Aorta (tissue), 5 donors: ENCODE measurements around the gene CDON. TPM values are rescaled to one million over a fixed set of nuclear protein-coding genes. Genes with fewer than 3 reads are reported as not detected.

Source experiments
- ATAC-seq: fragments of 200-7000 bp; cut with Tn5 transposase; one replicate; pipeline ENCODE4 v1.9.1; 2022; ENCODE audit warnings: moderate library complexity; ENCODE audit not compliant: low FRiP score
- DNase-seq, 2 donors: peaks; one replicate each; pipeline ENCODE4 v3.0.0-alpha.2; 2020
- H3K27ac ChIP-seq, 2 donors: one replicate each; pipeline ENCODE4 v1.5.1; 2013; ENCODE audit warnings: low read length in 2 of 2, mild to moderate bottlenecking in 2 of 2, moderate library complexity in 2 of 2, control low read depth in 1 of 2, inconsistent platforms in 1 of 2, low read depth in 1 of 2
- H3K27me3 ChIP-seq, 2 donors: one replicate each; pipeline ENCODE4 v1.6.1; 2013; ENCODE audit warnings: control low read depth in 1 of 2, low read length in 1 of 2, mild to moderate bottlenecking in 1 of 2, moderate library complexity in 1 of 2; ENCODE audit not compliant: insufficient read depth in 2 of 2, control insufficient read depth in 1 of 2
- H3K36me3 ChIP-seq, 2 donors: one replicate each; pipeline ENCODE4 v1.6.1; 2013; ENCODE audit warnings: control low read depth in 1 of 2, low read length in 1 of 2, mild to moderate bottlenecking in 1 of 2; ENCODE audit not compliant: insufficient read depth in 2 of 2, control insufficient read depth in 1 of 2
- H3K4me1 ChIP-seq, 2 donors: one replicate each; pipeline ENCODE4 v1.6.1; 2013; ENCODE audit warnings: low read length in 2 of 2, control low read depth in 1 of 2, mild to moderate bottlenecking in 1 of 2, moderate library complexity in 1 of 2; ENCODE audit not compliant: insufficient read depth in 2 of 2, control insufficient read depth in 1 of 2
- H3K4me3 ChIP-seq, 2 donors: one replicate each; pipeline ENCODE4 v1.5.1; 2013; ENCODE audit warnings: low read length in 2 of 2, control low read depth in 1 of 2, mild to moderate bottlenecking in 1 of 2
- H3K9me3 ChIP-seq: one replicate; pipeline ENCODE4 v1.6.1; 2013; ENCODE audit warnings: mild to moderate bottlenecking, low read length; ENCODE audit not compliant: control insufficient read depth
- WGBS, 2 donors: extraction: QIAGEN DNeasy Blood & Tissue Kit; methylation state at CpG; one replicate each; pipeline ENCODE4 v1.1.7; 2013; 5-methylcytosine and 5-hydroxymethylcytosine counted together
- intact Hi-C, 2 donors: fragments of 100-400 bp; cut with DNase I; formaldehyde crosslinking; loops; one replicate each; pipeline versions ENCODE4 v1.14.2 to v1.15.0; 2022
- polyA plus RNA-seq, 2 donors: library from polyadenylated mRNA; stranded (reverse); fragments of 200-250 nt; gene quantifications; one replicate each; pipeline ENCODE4 v1.2.3, GENCODE V29; 2013
- total RNA-seq, 2 donors: library from RNA; stranded (reverse); fragmentation: NEBNext Ultra II Directional; extraction: Animal tissue kit (Norgen Biotek cat#: 25700); gene quantifications; one replicate each; pipeline ENCODE4 v1.2.1, GENCODE V29; 2021
- donor health status: healthy with polysubstance abuse.
- donor health status: Bipolar disorder and iron deficiency.
- donor health status: DM: no; HTN: no; CAD: no.
- donor health status: DM: no; HTN: no; CAD: no.
- donor health status: DM: yes; HTN: yes; CAD: no.

The CDON gene
- total and polyA plus RNA-seq, 4 donors: 0.49 to 50.3 (median 4.5) TPM

DNA sequence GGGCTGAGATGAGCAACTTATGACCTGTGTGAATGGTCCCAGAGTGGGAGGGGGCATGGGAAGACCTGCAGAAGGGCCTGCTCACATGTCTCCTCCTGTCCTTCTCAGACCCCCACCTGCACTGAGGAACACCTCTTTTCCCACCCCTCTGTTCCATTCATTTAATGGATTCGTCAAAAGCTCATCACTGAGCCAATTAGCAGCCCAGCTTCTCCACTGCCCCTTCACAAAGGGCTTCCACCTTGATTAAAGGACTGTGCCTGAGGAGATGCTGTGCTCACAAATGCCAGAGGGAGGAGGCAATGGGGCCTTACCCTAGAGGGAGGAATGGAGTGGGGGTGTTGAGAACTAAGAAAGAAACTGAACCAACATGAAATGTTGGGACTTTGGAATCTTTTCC, 14.0 kb upstream of the CDON start:
- Histone ChIP-seq H3K4me1 (no peaks in the 10 kb centered on the region), H3K4me3 (no peak overlapping the region), H3K36me3 (no peaks in the 10 kb centered on the region), H3K27ac (no peak overlapping the region), H3K9me3 (no peaks in the 10 kb centered on the region), H3K27me3 (no peaks in the 10 kb centered on the region)
- intact Hi-C loops: no loop called here
- ATAC-seq (no peak), DNase-seq (no peak)
- 80 to 84% methylated on average over 1 of the region's 1 CpG for WGBS, 2 donors

DNA sequence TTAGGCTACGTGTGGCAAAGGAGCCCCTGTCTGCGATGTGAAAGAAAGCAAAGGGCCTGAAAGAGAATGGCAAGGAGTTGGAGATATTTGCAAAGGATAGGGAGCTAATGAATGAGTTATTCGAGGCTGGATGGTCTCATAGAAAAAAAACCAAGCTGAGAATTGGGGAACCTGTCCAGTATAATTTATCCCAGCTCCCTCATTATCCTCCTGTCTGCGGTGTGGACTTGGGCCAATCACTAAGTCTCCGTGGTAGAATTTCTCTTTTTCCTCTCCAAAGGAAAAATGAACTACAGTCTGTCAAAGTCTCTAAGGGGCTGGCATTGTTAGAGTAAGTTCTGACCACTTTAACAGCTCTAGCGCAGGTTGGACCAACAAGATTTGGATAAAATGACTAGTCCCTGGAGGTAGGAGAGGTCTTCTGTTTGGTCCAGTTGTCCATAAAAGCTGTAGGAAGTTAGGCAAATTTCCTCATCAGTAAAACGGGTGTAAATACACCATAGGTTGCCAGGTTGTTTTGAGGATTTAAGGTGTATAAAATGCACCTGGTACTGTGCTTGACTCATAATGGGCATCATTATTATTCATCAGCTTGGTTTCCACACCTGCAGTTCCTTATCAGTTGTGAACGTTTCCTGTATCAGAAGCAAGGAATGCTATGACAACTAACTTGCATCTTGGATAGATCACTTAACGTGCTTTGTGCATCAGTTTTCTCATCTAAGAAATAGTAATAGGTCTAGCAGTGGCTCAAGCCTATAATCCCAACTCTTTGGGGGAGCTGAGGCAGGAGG, 10.3 kb upstream of the CDON start:
- Histone ChIP-seq H3K4me3 (no peak overlapping the region), H3K9me3 (no peaks in the 10 kb centered on the region), H3K27ac (no peak overlapping the region), H3K27me3 (no peaks in the 10 kb centered on the region), H3K36me3 (no peaks in the 10 kb centered on the region), H3K4me1 (no peaks in the 10 kb centered on the region)
- DNase-seq: no peak
- WGBS, 2 donors: 61 to 63% methylated on average over 9 of the region's 9 CpGs
- no peak for ATAC-seq
- intact Hi-C loops: no loop called here

DNA sequence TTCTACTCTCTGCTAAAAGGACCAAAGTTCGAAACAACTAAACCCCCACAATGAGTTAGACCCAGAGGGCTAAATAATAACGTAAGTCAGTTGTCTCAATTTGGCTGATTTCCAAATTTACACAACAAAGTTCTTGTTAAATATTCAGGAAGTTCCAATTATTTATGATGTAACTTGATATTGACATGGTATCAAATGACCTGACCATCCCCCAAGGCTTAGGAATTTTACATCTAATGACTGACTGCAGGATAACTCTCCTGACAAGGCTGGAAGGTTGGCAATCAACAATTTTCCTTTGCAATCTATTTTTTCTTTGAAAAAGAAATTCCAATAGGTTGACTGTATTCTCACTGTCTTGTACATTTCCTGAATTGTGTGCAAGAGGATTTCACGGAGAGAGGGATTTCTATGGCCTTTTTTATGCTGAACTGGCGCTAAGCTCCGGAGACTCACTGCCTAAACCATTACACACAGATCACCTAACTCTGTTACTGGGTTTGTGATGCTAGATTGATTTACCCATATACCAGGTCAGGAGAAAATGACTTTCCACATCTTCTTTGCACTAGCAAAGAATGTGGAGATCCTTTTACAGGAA, 9.6 kb upstream of the CDON start:
- Histone ChIP-seq H3K4me3 (no peak overlapping the region), H3K36me3 (no peaks in the 10 kb centered on the region), H3K4me1 (no peaks in the 10 kb centered on the region), H3K27me3 (no peaks in the 10 kb centered on the region), H3K27ac (no peak overlapping the region), H3K9me3 (no peaks in the 10 kb centered on the region)
- WGBS, 2 donors: 68 to 73% methylated on average over 5 of the region's 5 CpGs
- intact Hi-C loops: no loop called here
- DNase-seq: no peak
- no peak for ATAC-seq

DNA sequence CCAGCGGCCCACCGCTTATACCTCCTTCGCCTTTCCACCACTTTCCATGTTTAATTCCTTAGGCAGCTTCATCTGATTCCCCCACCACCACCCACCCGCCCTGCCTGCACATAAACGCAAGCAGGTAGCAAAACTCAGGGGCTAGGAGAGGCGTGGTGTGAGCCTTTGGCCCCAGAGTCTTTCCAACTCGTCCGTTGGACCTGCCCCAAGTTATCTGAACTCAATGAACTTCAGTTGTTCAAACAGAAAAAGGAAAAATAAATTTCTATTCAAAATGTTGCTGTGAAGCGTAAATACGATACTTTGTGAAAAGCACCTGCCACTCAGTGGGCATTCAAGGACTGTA, 814 bp upstream of the CDON start:
- DNase-seq (peak in 1 of 2 donors; percentile 53), ATAC-seq (no peak)
- Histone ChIP-seq H3K36me3 (no peaks in the 10 kb centered on the region), H3K27ac (no peak overlapping the region), H3K9me3 (no peaks in the 10 kb centered on the region), H3K27me3 (no peaks in the 10 kb centered on the region), H3K4me1 (peaks cover 2 to 3% of the 10 kb centered on the region in 2 donors), H3K4me3 (peak overlapping the region in 1 of 2 donors; percentile 37)
- intact Hi-C loops: loop anchor here (2.0 to 10.0 kb wide), 4 partner anchors 49 to 147 kb away; partner anchors contain the start of genes FAM118B (in 1 of the 2) and RPUSD4 (in 1 of the 2)
- WGBS, 2 donors: 17 to 18% methylated on average over 10 of the region's 10 CpGs

DNA sequence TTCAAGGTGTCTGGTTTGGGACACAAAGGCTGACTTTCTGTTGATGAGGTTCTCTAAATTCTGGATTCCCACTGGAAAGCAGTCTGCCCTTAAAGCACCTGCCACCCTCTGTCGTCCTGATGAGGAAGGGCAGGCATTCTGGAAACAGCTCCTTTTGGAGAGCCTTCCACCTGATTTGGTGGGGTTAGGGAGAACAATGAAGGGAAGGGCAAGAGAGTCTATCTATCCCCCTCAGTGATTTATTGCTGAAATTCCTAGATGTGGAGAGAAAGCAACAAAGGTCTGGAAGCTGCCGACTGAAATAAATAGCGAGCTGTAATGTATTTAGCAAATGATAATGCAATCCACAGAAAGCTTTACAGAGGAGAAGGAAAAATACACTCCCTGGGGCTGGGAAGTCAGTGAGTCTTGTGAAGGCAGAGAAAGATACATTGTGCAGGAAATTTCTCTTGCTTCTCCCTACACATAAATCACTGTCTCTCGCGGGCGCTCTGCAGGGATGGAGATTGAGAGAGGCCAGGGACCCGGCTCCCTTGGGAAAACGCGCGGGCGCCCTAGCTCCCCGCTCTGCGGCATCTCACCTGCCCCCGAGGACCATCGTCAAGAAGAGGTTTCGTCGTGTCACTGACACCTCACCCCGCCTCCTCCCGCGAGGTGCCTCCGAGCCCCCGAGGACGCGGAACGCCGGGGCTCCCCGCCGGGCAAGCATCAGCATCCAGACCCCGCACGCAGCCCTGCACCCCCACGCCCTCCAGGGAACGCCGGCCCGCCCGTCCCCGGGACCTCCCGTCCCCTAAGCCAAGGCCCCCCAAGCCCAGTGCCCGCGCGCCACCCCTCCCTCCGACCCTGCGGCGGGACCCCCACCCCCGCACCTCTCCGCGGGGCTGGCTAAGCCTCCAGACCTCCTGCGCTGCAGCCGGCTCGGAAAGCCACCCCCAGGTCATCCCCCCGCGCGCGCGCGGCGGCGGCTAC, 673 bp downstream of the CDON start:
- intact Hi-C loops: loop anchor here (2.0 to 10.0 kb wide), 4 partner anchors 50 to 149 kb away; partner anchors contain the start of genes FAM118B (in 1 of the 2) and RPUSD4 (in 1 of the 2)
- Histone ChIP-seq H3K27ac (no peak overlapping the region), H3K4me3 (peak overlapping the region; percentile 66 to 87), H3K4me1 (peaks cover 2 to 3% of the 10 kb centered on the region in 2 donors), H3K27me3 (no peaks in the 10 kb centered on the region), H3K9me3 (no peaks in the 10 kb centered on the region), H3K36me3 (no peaks in the 10 kb centered on the region)
- ATAC-seq (peak; percentile 27), DNase-seq (peak; percentile 53 to 84)
- 1% methylated on average over 46 to 57 of the region's 57 CpGs for WGBS, 2 donors

DNA sequence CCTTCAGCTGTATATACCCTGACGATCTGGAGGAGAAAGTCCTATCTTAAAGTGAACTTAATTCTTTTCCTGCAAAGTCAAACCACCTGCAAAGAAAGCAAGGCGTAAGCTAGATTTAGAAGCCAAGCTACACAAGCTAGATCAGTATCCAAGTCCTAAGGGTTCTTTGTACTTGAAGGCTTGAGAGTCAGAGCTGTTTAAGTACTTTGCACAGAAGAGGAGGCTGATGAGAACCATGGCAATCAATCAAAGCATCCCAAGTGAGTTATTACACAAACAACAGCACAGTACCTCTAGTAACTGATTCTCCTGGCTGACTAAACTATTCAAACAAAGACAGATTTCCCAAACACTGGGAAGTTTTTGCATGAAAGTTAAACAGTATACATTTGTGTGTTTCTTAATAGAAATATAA, 1.9 kb downstream of the CDON start:
- no peak overlapping the region for H3K4me3 ChIP-seq
- no peaks in the 10 kb centered on the region for H3K27me3 ChIP-seq
- ATAC-seq (no peak), DNase-seq (no peak)
- peaks cover 2 to 3% of the 10 kb centered on the region in 2 donors for H3K4me1 ChIP-seq
- no peaks in the 10 kb centered on the region for H3K36me3 ChIP-seq
- intact Hi-C loops: loop anchor here (5.0 to 10.0 kb wide), 3 partner anchors 52 to 144 kb away; no protein-coding TSS in a partner anchor
- no peak overlapping the region for H3K27ac ChIP-seq
- WGBS, 2 donors: 39 to 49% methylated on average over 2 of the region's 2 CpGs
- H3K9me3 ChIP-seq: no peaks in the 10 kb centered on the region

DNA sequence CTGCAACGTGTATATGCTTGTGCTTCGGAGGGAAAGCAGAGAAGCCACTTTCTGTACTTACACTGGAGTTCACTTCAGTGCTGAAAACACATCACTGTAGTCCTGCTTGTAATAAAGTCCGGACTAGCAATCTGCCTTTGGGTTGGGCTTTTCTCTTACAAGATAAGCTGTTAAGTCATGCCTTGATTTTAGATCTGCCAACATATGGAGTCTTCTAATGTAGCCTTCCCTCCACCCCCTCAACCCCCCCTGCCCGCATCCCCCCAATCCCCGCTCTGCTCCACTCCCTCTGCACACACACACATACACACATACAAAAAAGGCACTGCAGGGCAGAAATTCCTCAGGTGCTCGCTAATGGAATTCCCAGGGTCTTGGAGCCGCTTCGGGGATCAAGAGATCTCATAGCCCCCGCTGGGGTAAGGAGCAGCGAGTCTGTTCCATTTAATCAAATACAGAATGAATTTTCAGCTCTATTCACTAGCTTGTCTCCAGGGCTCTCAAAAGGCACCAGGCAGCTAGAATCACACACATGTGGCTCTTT, 3.4 kb downstream of the CDON start:
- Histone ChIP-seq H3K4me3 (no peak overlapping the region), H3K27me3 (no peaks in the 10 kb centered on the region), H3K36me3 (no peaks in the 10 kb centered on the region), H3K9me3 (no peaks in the 10 kb centered on the region), H3K4me1 (peaks cover 2 to 3% of the 10 kb centered on the region in 2 donors), H3K27ac (no peak overlapping the region)
- intact Hi-C loops: no loop called here
- 19 to 33% methylated on average over 10 of the region's 10 CpGs for WGBS, 2 donors
- ATAC-seq (no peak), DNase-seq (no peak)
